IMR-90 (cell line): ENCODE measurements around the gene BTBD9. TPM values are rescaled to one million over a fixed set of nuclear protein-coding genes. Genes with fewer than 3 reads are reported as not detected.

Experiments
- ATAC-seq: fragments of 200-7000 bp; cut with Tn5 transposase; 2 replicates; pipeline ENCODE4 v1.9.1; 2020; ENCODE audit warnings: low read depth, mild to moderate bottlenecking, moderate library complexity
- BruUV-seq: library from RNA; stranded (reverse); fragments of 400-500 nt; replicated peaks from 2 replicates; lab custom pipeline; 2021; lab: Mats Ljungman, UMichigan
- CTCF ChIA-PET: fragments of 300-600 bp; formaldehyde crosslinking; extraction: SDS; loops from one replicate; lab custom pipeline; 2021; ENCODE audit warnings: antibody characterized with exemption; lab: Yijun Ruan, JAX
- POLR2A ChIA-PET: fragments of 300-600 bp; sonication (Branson Sonifier 250); formaldehyde crosslinking; loops from one replicate; lab custom pipeline; 2022; ENCODE audit warnings: antibody characterized with exemption; ENCODE audit not compliant: unreplicated experiment; lab: Charles Lee
- DNase-seq: peaks from one replicate; pipeline ENCODE4 v3.0.0; 2013
- H2AFZ ChIP-seq: replicated peaks from 2 replicates; pipeline ENCODE3; 2013; ENCODE audit warnings: low read length, mild to moderate bottlenecking; ENCODE audit not compliant: poor library complexity
- H2AK5ac ChIP-seq: 2 replicates; pipeline ENCODE4 v1.6.1; 2013; ENCODE audit warnings: low read depth, low read length, inconsistent platforms
- H2AK9ac ChIP-seq: replicated peaks from 2 replicates; pipeline ENCODE3; 2013; ENCODE audit warnings: mild to moderate bottlenecking, low read depth, low read length, moderate library complexity; ENCODE audit not compliant: poor library complexity
- H2BK120ac ChIP-seq: 2 replicates; pipeline ENCODE4 v1.6.1; 2013; ENCODE audit warnings: low read depth, low read length, inconsistent platforms
- H2BK15ac ChIP-seq: 3 replicates; pipeline ENCODE4 v1.6.1; 2013; ENCODE audit warnings: low read depth, low read length, inconsistent platforms
- H2BK20ac ChIP-seq: 2 replicates; pipeline ENCODE4 v1.6.1; 2013; ENCODE audit warnings: low read depth, mild to moderate bottlenecking, inconsistent platforms, low read length, moderate library complexity
- H2BK5ac ChIP-seq: 2 replicates; pipeline ENCODE4 v1.6.1; 2013; ENCODE audit warnings: mild to moderate bottlenecking, low read depth, low read length, inconsistent platforms; ENCODE audit not compliant: poor library complexity, severe bottlenecking
- H3K14ac ChIP-seq: replicated peaks from 2 replicates; pipeline ENCODE4 v1.6.1; 2013; ENCODE audit warnings: low read depth, low read length, inconsistent platforms
- H3K18ac ChIP-seq: 2 replicates; pipeline ENCODE4 v1.6.1; 2013; ENCODE audit warnings: low read depth, low read length, control low read depth
- H3K23ac ChIP-seq: 2 replicates; pipeline ENCODE4 v1.6.1; 2013; ENCODE audit warnings: low read depth, low read length, inconsistent platforms
- H3K27ac ChIP-seq: 2 replicates; pipeline ENCODE4 v1.5.1; 2013; ENCODE audit warnings: mild to moderate bottlenecking, control low read depth, low read length; ENCODE audit not compliant: insufficient read depth
- H3K27me3 ChIP-seq: 2 replicates; pipeline ENCODE4 v1.6.1; 2013; ENCODE audit warnings: low read length; ENCODE audit not compliant: control insufficient read depth, insufficient read depth
- H3K36me3 ChIP-seq: 2 replicates; pipeline ENCODE4 v1.6.1; 2013; ENCODE audit warnings: low read length, mixed read lengths; ENCODE audit not compliant: control insufficient read depth, insufficient read depth
- H3K4ac ChIP-seq: 2 replicates; pipeline ENCODE4 v1.6.1; 2013; ENCODE audit warnings: low read depth, low read length, inconsistent platforms
- H3K4me1 ChIP-seq: 2 replicates; pipeline ENCODE4 v1.6.1; 2013; ENCODE audit warnings: low read length, mixed read lengths; ENCODE audit not compliant: control insufficient read depth, insufficient read depth
- H3K4me2 ChIP-seq: 2 replicates; pipeline ENCODE4 v1.6.1; 2013; ENCODE audit warnings: low read depth, mild to moderate bottlenecking, control low read depth, low read length, moderate library complexity
- H3K4me3 ChIP-seq: 2 replicates; pipeline ENCODE4 v1.5.1; 2013; ENCODE audit warnings: low read depth, mild to moderate bottlenecking, control low read depth, low read length, moderate library complexity; ENCODE audit not compliant: insufficient read depth
- H3K56ac ChIP-seq: 2 replicates; pipeline ENCODE4 v1.6.1; 2013; ENCODE audit warnings: low read length, inconsistent platforms; ENCODE audit not compliant: insufficient read depth; ENCODE audit errors: extremely low read depth
- H3K79me1 ChIP-seq, 2 experiments: 2 replicates each; pipeline ENCODE4 v1.6.1; 2013; ENCODE audit warnings: low read length in 2 of 2, inconsistent platforms in 1 of 2, low read depth in 1 of 2
- H3K9ac ChIP-seq: 2 replicates; pipeline ENCODE4 v1.6.1; 2013; ENCODE audit warnings: low read depth, low read length, control low read depth
- H3K9me1 ChIP-seq: 2 replicates; pipeline ENCODE4 v1.6.1; 2013; ENCODE audit warnings: low read length, inconsistent platforms; ENCODE audit not compliant: insufficient read depth
- H3K9me3 ChIP-seq: 2 replicates; pipeline ENCODE4 v1.6.1; 2013; ENCODE audit warnings: low read length; ENCODE audit not compliant: control insufficient read depth, insufficient read depth
- H4K20me1 ChIP-seq: 2 replicates; pipeline ENCODE4 v1.6.1; 2013; ENCODE audit warnings: low read length, inconsistent platforms; ENCODE audit not compliant: insufficient read depth
- H4K5ac ChIP-seq: 2 replicates; pipeline ENCODE4 v1.6.1; 2013; ENCODE audit warnings: mild to moderate bottlenecking, low read depth, low read length, control low read depth
- H4K8ac ChIP-seq, 2 experiments: 2 replicates each; pipeline ENCODE4 v1.6.1; 2013; ENCODE audit warnings: low read depth in 2 of 2, low read length in 2 of 2, control low read depth in 1 of 2, inconsistent platforms in 1 of 2
- H4K91ac ChIP-seq: 2 replicates; pipeline ENCODE4 v1.6.1; 2013; ENCODE audit warnings: low read depth, low read length, inconsistent platforms; ENCODE audit not compliant: insufficient read depth
- BHLHE40 ChIP-seq: fragments of 150-350 bp; IDR thresholded peaks from 2 replicates; pipeline ENCODE4 v1.6.1; 2016; ENCODE audit warnings: mild to moderate bottlenecking, low read depth, low read length
- CEBPB ChIP-seq: IDR thresholded peaks from 2 replicates; pipeline ENCODE4 v1.6.1; 2012; ENCODE audit warnings: low read depth, low read length, improper control_type of control experiment
- POLR2A ChIP-seq: IDR thresholded peaks from 2 replicates; pipeline ENCODE4 v1.6.1; 2012; ENCODE audit warnings: mild to moderate bottlenecking, low read depth, low read length
- WGBS, 2 experiments: methylation state at CpG; one replicate each; pipeline versions ENCODE4 v1.1.5 to v1.1.7; 2013; ENCODE audit warnings: missing lambda C conversion rate in 2 of 2; ENCODE audit not compliant: insufficient read length in 1 of 2; ENCODE audit errors: extremely low coverage in 2 of 2; 5-methylcytosine and 5-hydroxymethylcytosine counted together
- dilution Hi-C: fragments of 300-500 bp; cut with HindIII; formaldehyde crosslinking; loops from one replicate; pipeline ENCODE4 v1.14.3; 2018; ENCODE audit warnings: low sequenced_read_pairs; ENCODE audit not compliant: unreplicated experiment
- in situ Hi-C: fragments of 300-500 bp; cut with MboI; formaldehyde crosslinking; loops from 3 replicates; pipeline ENCODE4 v1.14.3; 2019; ENCODE audit warnings: low sequenced_read_pairs, inconsistent platforms, mixed read lengths
- intact Hi-C: fragments of 100-400 bp; cut with micrococcal nuclease; formaldehyde crosslinking; loops from 2 replicates; pipeline ENCODE4 v1.10.0; 2022
- polyA plus RNA-seq, 3 experiments: library from polyadenylated mRNA; depleted of rRNA; stranded (reverse); fragments of >200 nt; gene quantifications; 2 replicates each; pipeline ENCODE4 v1.2.3, GENCODE V29; 2012; ENCODE audit warnings: low replicate concordance in 1 of 3
- total RNA-seq: library from RNA; depleted of rRNA; stranded (reverse); fragments of >200 nt; gene quantifications from 2 replicates; pipeline ENCODE4 v1.2.3, GENCODE V29; 2012

Gene BTBD9
- total and polyA plus RNA-seq, 2 of the 4 experiments (the other 2 are of a cell fraction): 4.1 to 22.0 TPM

GRCh38 chr6:38273325-38273724 lies 366.4 kb downstream of the BTBD9 start:
- Histone ChIP-seq H3K4ac (peak overlapping the region; percentile 78; the same call in 1 of the 2 replicates), H2AK5ac (no peak overlapping the region; the same call in 1 of the 2 replicates), H2BK15ac (peak overlapping the region; percentile 85; the same call in 2 of the 3 replicates), H3K9ac (no peak overlapping the region), H3K36me3 (no peaks in the 10 kb centered on the region), H3K79me1 (peaks cover 0 to 13% of the 10 kb centered on the region in 2 experiments; a peak in 2 of 4 replicates), H2BK20ac (peak overlapping the region; percentile 77), H3K4me2 (no peak overlapping the region), H2AFZ (no peak overlapping the region), H3K9me1 (peaks cover 16% of the 10 kb centered on the region), H3K27me3 (no peaks in the 10 kb centered on the region), H3K14ac (peak overlapping the region; percentile 58; the same call in 1 of the 2 replicates), H2AK9ac (no peak overlapping the region), H2BK120ac (peak overlapping the region; percentile 87), H4K20me1 (no peaks in the 10 kb centered on the region), H3K4me3 (no peak overlapping the region), H3K27ac (peak overlapping the region; percentile 64; the same call in 1 of the 2 replicates), H4K91ac (peak overlapping the region; percentile 64), H3K9me3 (no peaks in the 10 kb centered on the region), H4K8ac (peak overlapping the region in 1 of 2 experiments; percentile 64; a peak in 1 of 4 replicates), H3K56ac (no peak overlapping the region), H2BK5ac (peak overlapping the region; percentile 59), H3K23ac (0 out of 2 replicates have a peak overlapping the region, but pooled peaks have one; percentile 25), H3K4me1 (peaks cover 19% of the 10 kb centered on the region), H3K18ac (peak overlapping the region; percentile 17; the same call in 1 of the 2 replicates), H4K5ac (no peak overlapping the region)
- DNase-seq: peak; percentile 71
- POLR2A ChIA-PET: no interaction called here
- TF ChIP-seq CEBPB (0 out of 2 replicates have a peak, but pooled peaks have one; percentile 39), POLR2A (no peak), BHLHE40 (peak; percentile 71; the same call in 1 of the 2 replicates)
- in situ Hi-C loops: no loop called here
- no CpG with 5 or more reads among the region's 1 CpG for WGBS, 2 experiments
- CTCF ChIA-PET: no interaction called here
- no TSS peak for BruUV-seq
- intact Hi-C loops: loop anchor here (5.0 kb wide), 1 partner anchor 236 kb away; no protein-coding TSS in a partner anchor
- dilution Hi-C loops: no loop called here
- peak; percentile 84 for ATAC-seq
